HG03460 (cell line): ENCODE data around the gene ANKHD1.

Source experiments
- ATAC-seq: cut with Tn5 transposase; IDR thresholded peaks from one replicate; pipeline ENCODE4 v1.9.1; 2021; ENCODE audit not compliant: unreplicated experiment

Gene ANKHD1, protein sequence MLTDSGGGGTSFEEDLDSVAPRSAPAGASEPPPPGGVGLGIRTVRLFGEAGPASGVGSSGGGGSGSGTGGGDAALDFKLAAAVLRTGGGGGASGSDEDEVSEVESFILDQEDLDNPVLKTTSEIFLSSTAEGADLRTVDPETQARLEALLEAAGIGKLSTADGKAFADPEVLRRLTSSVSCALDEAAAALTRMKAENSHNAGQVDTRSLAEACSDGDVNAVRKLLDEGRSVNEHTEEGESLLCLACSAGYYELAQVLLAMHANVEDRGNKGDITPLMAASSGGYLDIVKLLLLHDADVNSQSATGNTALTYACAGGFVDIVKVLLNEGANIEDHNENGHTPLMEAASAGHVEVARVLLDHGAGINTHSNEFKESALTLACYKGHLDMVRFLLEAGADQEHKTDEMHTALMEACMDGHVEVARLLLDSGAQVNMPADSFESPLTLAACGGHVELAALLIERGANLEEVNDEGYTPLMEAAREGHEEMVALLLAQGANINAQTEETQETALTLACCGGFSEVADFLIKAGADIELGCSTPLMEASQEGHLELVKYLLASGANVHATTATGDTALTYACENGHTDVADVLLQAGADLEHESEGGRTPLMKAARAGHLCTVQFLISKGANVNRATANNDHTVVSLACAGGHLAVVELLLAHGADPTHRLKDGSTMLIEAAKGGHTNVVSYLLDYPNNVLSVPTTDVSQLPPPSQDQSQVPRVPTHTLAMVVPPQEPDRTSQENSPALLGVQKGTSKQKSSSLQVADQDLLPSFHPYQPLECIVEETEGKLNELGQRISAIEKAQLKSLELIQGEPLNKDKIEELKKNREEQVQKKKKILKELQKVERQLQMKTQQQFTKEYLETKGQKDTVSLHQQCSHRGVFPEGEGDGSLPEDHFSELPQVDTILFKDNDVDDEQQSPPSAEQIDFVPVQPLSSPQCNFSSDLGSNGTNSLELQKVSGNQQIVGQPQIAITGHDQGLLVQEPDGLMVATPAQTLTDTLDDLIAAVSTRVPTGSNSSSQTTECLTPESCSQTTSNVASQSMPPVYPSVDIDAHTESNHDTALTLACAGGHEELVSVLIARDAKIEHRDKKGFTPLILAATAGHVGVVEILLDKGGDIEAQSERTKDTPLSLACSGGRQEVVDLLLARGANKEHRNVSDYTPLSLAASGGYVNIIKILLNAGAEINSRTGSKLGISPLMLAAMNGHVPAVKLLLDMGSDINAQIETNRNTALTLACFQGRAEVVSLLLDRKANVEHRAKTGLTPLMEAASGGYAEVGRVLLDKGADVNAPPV (N-terminal part only)

DNA sequence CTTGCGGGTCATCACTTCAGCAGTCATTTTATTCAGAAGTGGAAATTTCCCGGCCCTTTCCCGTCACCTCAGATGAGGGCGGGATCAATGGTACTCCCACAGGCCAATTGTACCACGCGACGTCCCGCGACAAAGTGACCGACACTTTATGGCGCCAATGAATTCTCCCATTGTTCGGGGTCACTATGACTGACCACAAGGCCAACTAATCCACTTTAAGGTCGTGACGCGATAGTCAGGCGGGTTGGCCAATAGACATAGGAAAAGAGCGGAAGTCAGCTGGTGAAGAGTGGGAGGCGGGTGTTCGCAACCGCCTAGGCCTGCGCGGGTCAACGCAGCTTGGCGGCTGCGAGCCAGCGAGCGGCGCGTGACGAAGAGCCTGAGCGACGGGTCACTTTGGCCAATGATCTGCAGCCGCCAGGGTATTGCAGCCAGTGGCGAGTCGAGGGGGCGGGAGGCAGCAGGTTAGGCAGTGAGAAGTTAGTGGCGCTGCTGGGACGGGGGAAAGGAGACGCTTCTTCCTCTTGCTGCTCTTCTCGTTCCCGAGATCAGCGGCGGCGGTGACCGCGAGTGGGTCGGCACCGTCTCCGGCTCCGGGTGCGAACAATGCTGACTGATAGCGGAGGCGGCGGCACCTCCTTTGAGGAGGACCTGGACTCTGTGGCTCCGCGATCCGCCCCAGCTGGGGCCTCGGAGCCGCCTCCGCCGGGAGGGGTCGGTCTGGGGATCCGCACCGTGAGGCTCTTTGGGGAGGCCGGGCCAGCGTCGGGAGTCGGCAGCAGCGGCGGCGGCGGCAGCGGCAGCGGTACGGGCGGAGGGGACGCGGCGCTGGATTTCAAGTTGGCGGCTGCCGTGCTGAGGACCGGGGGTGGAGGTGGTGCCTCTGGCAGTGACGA is at the start of gene ANKHD1:
TSS of gene ANKHD1 (plus strand) at position 472 of the 896 bp plus-strand sequence. CDS start at position 607, 135 bp downstream.
- ATAC-seq: peak; percentile 85

DNA sequence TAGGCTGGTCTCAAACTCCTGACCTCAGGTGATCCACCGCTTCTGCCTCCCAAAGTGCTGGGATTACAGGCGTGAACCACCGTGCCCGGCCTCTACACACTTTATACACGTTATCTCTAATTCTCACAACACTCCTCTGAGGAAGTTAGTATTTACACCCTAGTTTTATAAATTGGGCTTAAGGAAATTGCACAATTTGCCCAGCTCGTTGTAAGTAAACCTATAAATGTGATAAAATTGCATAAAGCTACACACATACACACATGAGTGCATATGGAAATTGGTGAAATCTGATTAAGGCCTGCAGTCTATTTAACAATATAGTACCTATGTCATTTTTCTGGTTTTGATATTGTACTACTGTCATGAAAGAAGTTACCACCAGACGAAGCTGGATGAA is 46.1 kb upstream of the ANKHD1 start:
- no peak for ATAC-seq

DNA sequence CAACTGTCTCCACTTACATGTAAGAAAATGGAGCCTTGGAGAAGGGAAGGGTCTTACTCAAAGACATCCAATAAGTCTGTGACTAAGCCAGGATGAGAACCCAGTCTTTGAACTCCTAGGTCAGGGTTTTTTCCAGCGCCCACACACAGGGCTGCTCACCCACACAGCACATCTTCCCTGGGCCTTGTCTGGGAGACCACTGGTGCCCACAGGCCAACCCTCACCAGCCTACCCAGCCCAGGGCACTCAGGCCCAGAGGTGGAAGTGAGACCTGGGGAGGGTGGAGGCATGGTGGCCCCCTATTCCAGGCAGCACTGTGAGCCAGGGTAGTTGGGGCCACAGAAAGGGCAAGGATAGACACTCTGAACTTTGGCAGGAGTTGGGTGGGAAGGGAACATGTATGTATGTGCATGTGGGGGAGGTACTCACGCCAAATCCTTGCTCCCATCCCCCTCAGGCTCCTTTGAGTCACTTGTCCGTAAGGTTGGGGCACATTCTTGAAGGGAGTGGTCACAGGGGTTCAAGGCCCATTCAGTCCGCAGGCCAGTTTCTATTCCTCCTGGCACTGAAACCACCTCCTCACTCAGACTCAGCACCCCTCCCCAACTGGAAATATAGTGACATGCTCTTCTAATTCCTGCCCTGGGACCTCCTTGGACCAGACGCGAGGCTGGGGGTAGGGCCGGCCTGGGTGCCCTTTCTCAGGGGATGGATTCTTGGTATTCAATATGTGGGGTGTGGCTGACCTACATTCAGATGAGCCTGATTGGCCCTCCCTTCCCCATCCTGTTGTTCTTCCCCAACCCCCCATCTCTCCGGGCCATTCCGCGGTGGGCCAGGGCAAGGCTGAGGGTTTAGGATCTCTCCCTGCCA is 44.5 kb upstream of the ANKHD1 start:
- ATAC-seq: peak; percentile 18

DNA sequence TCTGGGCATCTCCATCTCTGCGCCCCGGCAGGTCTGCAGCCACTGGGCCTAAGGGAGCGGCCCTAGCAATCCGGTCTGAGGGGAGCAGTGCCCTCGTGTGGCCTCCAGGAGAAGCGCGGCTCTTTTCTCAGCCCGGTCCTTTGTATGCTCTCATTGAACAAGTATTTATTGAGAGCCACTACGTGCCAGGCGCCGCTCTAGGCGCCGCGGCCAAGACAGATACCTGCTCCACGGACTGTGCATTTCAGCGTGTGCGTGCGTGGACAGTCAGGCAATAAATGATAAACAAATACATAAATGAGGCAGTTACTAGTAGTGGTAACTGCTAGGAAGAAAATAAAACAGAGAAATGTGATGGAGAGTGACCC is 43.9 kb upstream of the ANKHD1 start:
- peak; percentile 93 for ATAC-seq

DNA sequence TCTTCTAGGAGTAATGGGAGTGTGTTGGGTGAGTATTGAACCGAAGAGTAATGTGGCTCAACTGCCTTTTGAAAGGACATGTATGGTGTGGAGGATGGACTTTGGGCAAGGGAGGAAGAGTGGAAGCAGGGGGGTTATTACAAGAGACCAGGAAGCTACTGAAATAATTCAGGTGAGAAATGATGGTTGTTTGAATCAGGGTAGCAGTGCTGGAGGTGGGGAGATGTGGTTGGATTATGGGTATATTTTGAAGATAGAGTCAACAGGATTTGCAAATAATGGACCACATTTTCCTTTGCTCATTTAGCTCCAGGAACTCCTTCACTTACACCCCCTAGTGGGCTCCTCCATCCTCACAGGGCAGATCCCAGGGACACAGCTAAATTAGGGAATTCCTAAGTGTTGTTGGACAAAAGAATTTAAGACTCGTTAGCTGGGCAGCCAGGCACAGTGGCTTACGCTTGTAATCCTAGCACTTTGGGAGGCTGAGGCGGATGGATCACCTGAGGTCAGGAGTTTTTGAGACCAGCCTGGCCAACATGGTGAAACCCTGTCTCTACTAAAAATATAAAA is 42.8 kb upstream of the ANKHD1 start:
- ATAC-seq: no peak

DNA sequence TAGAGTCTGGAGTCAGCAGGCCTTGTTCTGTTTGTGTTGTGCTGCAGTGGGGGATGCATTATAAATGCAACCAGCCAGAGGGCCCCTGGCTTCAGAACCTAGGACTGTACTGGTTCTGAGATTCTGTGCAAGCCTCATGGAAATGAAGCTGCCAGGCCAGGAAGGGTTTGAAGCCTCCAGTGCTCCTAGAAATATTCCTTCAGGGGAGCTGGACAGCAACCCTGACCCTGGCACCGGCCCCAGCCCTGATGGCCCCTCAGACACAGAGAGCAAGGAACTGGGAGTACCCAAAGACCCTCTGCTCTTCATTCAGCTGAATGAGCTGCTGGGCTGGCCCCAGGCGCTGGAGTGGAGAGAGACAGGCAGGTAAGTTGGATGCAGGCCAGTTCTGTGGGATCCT is 41.5 kb upstream of the ANKHD1 start, which contains the start of gene SLC4A9:
TSS of gene SLC4A9 (plus strand) at position 94 of the 400 bp plus-strand sequence. CDS start at position 137, 43 bp downstream.
- ATAC-seq: no peak

DNA sequence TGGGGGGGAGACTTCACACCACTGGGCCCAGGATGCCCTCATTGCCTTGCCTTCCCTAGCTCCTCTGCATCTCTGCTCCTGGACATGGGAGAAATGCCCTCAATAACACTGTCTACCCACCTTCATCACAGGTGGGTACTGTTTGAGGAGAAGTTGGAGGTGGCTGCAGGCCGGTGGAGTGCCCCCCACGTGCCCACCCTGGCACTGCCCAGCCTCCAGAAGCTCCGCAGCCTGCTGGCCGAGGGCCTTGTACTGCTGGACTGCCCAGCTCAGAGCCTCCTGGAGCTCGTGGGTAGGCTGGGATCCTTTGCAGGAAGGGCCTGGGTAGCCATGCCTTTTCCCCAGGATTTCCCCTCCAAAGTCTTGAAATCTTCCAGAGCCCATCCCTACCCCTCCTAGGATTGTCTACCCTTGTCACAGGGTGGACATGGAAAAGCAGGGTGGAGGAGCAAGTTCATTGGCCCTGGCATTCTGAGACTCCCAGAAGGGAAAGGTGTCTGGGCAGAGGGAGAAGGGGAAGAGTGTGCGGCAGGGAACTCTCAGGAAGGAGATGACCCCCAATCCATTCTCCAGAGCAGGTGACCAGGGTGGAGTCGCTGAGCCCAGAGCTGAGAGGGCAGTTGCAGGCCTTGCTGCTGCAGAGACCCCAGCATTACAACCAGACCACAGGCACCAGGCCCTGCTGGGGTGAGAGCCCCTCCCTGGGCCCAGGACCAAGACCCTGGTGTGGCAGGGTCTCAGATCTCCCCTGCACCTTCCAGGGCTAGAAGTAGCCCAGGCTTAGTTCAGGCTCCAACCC is 40.8 kb upstream of the ANKHD1 start:
- ATAC-seq: no peak

DNA sequence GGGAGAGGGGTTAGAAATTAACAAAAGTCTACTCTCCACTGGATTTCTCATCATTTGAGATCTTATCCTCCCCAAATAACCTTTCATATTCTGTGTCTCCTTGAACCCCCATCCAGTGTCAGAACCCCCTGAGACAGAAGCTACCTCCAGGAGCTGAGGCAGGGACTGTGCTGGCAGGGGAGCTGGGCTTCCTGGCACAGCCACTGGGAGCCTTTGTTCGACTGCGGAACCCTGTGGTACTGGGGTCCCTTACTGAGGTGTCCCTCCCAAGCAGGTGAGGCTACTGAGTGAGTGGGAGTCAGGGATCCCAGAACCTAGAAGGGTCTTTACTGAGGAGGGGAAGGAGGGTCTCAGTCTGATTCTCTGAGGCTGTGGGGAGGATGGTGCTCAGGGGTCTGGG is 39.7 kb upstream of the ANKHD1 start:
- ATAC-seq: no peak

DNA sequence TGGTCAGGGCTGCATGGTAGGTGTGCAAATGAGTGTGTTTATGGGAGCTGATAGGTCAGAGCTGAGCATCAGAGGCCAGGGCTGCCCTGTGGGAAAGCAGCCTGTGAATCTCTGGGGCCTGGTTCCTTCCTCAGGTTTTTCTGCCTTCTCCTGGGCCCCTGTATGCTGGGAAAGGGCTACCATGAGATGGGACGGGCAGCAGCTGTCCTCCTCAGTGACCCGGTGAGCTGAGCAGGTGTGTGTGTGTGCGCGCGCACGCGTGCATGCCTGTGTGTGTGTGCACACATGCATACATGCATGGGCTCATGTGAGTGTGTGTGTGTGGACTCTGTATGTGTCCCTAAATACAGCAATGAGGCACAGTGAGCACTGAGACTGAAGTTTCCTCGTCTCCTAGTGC is 39.3 kb upstream of the ANKHD1 start:
- no peak for ATAC-seq

DNA sequence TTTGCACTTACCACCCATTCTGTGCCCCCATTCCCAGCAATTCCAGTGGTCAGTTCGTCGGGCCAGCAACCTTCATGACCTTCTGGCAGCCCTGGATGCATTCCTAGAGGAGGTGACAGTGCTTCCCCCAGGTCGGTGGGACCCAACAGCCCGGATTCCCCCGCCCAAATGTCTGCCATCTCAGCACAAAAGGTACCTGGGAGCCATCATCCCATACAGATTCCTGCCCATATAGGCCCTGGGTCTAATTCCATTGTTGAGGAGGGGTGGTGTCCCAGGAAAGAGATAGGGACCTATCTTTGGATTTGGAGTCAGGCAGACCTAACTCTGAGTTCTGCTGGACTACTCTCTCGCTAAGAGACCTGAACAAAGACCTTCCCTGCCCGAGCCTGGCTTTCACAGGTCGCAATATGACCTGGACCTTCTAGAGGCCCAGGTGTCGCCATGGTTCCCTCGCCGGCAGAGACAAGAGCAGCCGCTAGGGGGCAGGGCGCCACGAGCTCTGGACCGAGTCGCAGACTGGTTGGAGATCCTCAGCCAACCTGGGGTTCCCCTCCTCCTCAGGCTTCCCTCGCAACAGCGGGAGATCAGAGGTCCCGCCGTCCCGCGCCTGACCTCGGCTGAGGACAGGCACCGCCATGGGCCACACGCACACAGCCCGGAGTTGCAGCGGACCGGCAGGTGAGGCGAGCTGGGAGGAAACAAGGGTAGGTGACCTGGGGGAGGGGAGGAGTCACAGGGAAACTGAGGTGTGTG is 38.6 kb upstream of the ANKHD1 start:
- peak; percentile 80 for ATAC-seq

DNA sequence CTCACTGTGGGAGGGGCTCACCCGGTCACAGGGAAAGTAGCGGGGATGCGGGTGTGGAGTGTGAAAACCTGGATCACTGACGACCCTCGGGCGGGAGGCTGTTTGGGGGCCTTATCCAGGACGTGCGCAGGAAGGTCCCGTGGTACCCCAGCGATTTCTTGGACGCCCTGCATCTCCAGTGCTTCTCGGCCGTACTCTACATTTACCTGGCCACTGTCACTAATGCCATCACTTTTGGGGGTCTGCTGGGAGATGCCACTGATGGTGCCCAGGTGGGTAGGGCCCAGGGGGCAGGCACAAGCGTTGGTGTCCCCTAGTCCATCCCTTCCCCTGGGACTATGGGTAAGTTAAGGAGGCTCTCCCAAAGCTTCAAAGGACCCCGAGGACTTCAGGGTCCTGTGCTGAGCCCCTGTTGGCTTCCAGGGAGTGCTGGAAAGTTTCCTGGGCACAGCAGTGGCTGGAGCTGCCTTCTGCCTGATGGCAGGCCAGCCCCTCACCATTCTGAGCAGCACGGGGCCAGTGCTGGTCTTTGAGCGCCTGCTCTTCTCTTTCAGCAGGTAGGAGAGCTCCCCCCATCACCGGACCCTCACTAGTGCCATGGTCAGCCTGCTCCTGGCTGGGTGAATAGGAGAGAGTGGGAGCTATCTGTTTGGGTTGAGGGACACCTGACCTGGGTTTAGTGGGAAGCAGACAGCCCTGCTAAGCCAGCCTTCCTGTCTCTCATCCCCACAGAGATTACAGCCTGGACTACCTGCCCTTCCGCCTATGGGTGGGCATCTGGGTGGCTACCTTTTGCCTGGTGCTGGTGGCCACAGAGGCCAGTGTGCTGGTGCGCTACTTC is 37.8 kb upstream of the ANKHD1 start:
- ATAC-seq: no peak

DNA sequence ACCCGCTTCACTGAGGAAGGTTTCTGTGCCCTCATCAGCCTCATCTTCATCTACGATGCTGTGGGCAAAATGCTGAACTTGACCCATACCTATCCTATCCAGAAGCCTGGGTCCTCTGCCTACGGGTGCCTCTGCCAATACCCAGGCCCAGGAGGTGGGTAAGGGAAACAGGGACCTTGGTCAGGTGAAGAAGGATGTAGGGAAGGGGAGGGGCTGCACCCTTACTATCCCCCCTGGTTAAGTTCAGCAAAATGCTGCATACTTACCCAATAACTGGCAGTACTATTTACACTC is 37.2 kb upstream of the ANKHD1 start:
- no peak for ATAC-seq

DNA sequence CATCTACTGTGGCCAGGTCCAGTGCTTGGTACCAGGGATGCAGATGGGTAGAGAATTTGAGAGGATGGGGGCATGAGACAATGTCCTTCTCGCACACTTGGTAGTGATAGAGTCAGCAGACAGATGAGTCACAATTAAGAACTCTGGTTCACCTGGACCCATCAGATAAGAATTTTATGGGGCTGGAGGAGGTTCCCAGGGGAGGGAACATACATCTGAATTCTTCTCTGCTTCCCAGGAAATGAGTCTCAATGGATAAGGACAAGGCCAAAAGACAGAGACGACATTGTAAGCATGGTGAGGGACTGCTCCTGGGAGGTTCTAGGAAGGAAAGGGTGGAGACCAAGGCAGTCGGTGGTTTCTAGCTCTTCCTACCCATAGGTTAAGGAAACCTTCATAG is 36.4 kb upstream of the ANKHD1 start:
- ATAC-seq: no peak

DNA sequence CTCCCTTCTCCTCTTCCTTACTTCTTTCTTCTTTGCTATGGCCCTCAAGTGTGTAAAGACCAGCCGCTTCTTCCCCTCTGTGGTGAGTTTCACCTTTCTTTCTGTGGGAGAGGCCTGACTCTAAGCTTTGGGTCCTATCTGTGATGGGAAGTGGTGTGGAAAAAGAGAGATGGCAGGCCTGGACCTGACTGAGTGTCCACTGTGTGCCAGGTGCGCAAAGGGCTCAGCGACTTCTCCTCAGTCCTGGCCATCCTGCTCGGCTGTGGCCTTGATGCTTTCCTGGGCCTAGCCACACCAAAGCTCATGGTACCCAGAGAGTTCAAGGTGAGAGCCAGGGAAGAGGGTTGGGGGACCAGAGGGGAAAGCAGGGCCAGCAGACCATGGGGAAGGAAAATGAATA is 35.7 kb upstream of the ANKHD1 start:
- ATAC-seq: no peak

DNA sequence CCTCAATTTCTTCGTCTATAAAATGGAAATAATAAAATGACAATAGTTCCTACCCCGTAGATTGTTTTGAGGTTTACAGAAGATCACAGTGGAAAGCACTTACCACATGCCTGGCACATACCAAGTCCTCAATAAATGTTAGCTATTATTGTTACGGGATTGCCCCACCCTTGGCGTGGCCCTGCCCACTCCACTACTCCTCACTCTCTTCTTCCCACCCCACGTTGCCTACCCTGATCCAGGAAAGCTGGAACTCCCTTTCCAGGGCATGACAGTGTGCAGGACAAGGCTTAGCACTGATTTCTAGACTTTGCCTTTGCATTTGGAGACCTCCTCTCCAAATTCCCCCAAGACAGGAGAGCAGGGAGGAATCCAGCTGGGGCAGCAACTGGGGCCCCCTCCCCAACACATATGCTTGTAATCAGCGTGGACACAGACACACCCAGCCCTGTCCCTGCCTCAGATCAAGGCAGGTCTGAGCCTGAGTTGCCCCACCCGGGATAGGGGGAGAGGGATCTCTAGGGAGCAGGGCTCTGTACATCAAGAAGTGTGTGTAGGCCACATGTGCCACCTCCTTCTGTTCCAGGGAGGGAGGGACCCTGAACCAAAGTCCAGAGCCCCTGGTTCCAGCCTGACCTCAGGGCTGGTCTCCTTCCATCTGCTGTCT is 34.9 kb upstream of the ANKHD1 start:
- ATAC-seq: no peak
